Islet of Langerhans (tissue), 1 donor: ENCODE measurements around the gene FLCN.
"Not testable (repeated sequence)": the region's sequence is repeated elsewhere in the genome, so short reads cannot be mapped to it uniquely, and the experiment has no call there.

Source experiments
- FAIRE-seq: peaks from one replicate; lab custom pipeline; 2011; peaks lifted over from hg19 to GRCh38; lab: Jason Lieb, UNC

FLCN gene

GRCh38 chr17:17206913-17207335 is 30.0 kb downstream of the FLCN start:
- FAIRE-seq = no peak

GRCh38 chr17:17206124-17206912 is 30.6 kb downstream of the FLCN start, which contains the start of gene PLD6:
TSS of gene PLD6 (minus strand) at chr17:17206333. CDS start at chr17:17206286, 47 bp downstream.
- no peak for FAIRE-seq

GRCh38 chr17:17205368-17206123 is 31.4 kb downstream of the FLCN start:
- FAIRE-seq = no peak

GRCh38 chr17:17204635-17205231 is 32.2 kb downstream of the FLCN start:
- no peak for FAIRE-seq

- no peak for FAIRE-seq
Observed at GRCh38 chr17:17204041-17204591, 32.9 kb downstream of the FLCN start.

- FAIRE-seq = no peak
Observed at GRCh38 chr17:17203173-17203730, 33.7 kb downstream of the FLCN start.

GRCh38 chr17:17201907-17202306 is 35.1 kb downstream of the FLCN start:
- FAIRE-seq = no peak

- FAIRE-seq = no peak
Observed at GRCh38 chr17:17201271-17201670, 35.7 kb downstream of the FLCN start.

- FAIRE-seq = no peak
Observed at GRCh38 chr17:17200831-17201230, 36.1 kb downstream of the FLCN start.

GRCh38 chr17:17200311-17200710 is 36.7 kb downstream of the FLCN start:
- no peak for FAIRE-seq

GRCh38 chr17:17198281-17198680 is 38.7 kb downstream of the FLCN start:
- no peak for FAIRE-seq

GRCh38 chr17:17196776-17197175 is 40.2 kb downstream of the FLCN start:
- FAIRE-seq = no peak

- not testable (repeated sequence) for FAIRE-seq
Observed at GRCh38 chr17:17195466-17195865, 41.5 kb downstream of the FLCN start.

GRCh38 chr17:17191961-17192381 is 45.0 kb downstream of the FLCN start:
- no peak for FAIRE-seq

GRCh38 chr17:17191346-17191792 is 45.6 kb downstream of the FLCN start:
- FAIRE-seq = no peak

GRCh38 chr17:17190188-17190587 is 46.8 kb downstream of the FLCN start:
- no peak for FAIRE-seq

- no peak for FAIRE-seq
Observed at GRCh38 chr17:17189559-17189958, 47.4 kb downstream of the FLCN start.

- no peak for FAIRE-seq
Observed at GRCh38 chr17:17188586-17188985, 48.4 kb downstream of the FLCN start.

GRCh38 chr17:17186551-17187505 is 50.1 kb downstream of the FLCN start:
- FAIRE-seq = no peak

GRCh38 chr17:17186051-17186450 is 50.9 kb downstream of the FLCN start:
- FAIRE-seq = no peak
